HK-2 (cell line): ENCODE results near the gene RBM8A.

Source experiments
- DNase-seq: peaks from one replicate; pipeline ENCODE4 v3.0.0-alpha.2; 2018; ENCODE audit not compliant: unreplicated experiment

RBM8A gene

GRCh38 chr1:145927063-145927886, at the start of gene RBM8A:
TSS of gene RBM8A (minus strand) at chr1:145927484. CDS start at chr1:145927426, 58 bp downstream.
- peak; percentile 93 for DNase-seq

GRCh38 chr1:145977016-145977415, 49.7 kb upstream of the RBM8A start:
- no peak for DNase-seq

- DNase-seq, result no peak
Observed at GRCh38 chr1:145975216-145975615, 47.9 kb upstream of the RBM8A start.

GRCh38 chr1:145974721-145975120, 47.4 kb upstream of the RBM8A start:
- no peak for DNase-seq

- no peak for DNase-seq
Observed at GRCh38 chr1:145972580-145972979, 45.3 kb upstream of the RBM8A start.

GRCh38 chr1:145967288-145967687, 40.0 kb upstream of the RBM8A start:
- no peak for DNase-seq

GRCh38 chr1:145965119-145965744, 37.9 kb upstream of the RBM8A start:
- no peak for DNase-seq

GRCh38 chr1:145964328-145965118, 37.2 kb upstream of the RBM8A start, which contains the start of the genes ANKRD34A and POLR3GL:
TSS of gene ANKRD34A (minus strand) at chr1:145964575. CDS start at chr1:145961759, 2,816 bp downstream.
TSS of gene POLR3GL (plus strand) at chr1:145964690. CDS start at chr1:145974866, 10,176 bp downstream.
- peak; percentile 94 for DNase-seq

GRCh38 chr1:145963265-145964019, 36.2 kb upstream of the RBM8A start:
- no peak for DNase-seq

GRCh38 chr1:145962157-145963102, 35.1 kb upstream of the RBM8A start:
- DNase-seq, result no peak

GRCh38 chr1:145961425-145962156, 34.3 kb upstream of the RBM8A start:
- DNase-seq, result no peak

GRCh38 chr1:145961109-145961424, 33.8 kb upstream of the RBM8A start:
- no peak for DNase-seq

GRCh38 chr1:145960468-145961108, 33.3 kb upstream of the RBM8A start:
- DNase-seq, result no peak

GRCh38 chr1:145959957-145960467, 32.7 kb upstream of the RBM8A start:
- no peak for DNase-seq

- no peak for DNase-seq
Observed at GRCh38 chr1:145959333-145959732, 32.0 kb upstream of the RBM8A start.

- DNase-seq, result no peak
Observed at GRCh38 chr1:145958734-145959133, 31.4 kb upstream of the RBM8A start.

- peak; percentile 96 for DNase-seq
Observed at GRCh38 chr1:145957443-145958319, 30.4 kb upstream of the RBM8A start, which contains the start of gene LIX1L. TSS of gene LIX1L (minus strand) at chr1:145958017. CDS start at chr1:145957927, 90 bp downstream.
